ENCODE measurements around the gene CNTNAP2.

GRCh38 chr7:147878912-147879661, 1762.5 kb downstream of the CNTNAP2 start:
- TF ChIP-seq ZNF274 (IDR thresholded peaks at IDR 0.05; ENCODE audit: low read depth, low read length) (no peak), SUZ12 (IDR thresholded peaks at IDR 0.05; ENCODE audit: extremely low read depth, insufficient read depth, insufficient read length) (no peak)
